Fibroblast of skin of scalp (primary cell): ENCODE measurements around the gene TTC39A. TPM values are rescaled to one million over a fixed set of nuclear protein-coding genes. Genes with fewer than 3 reads are reported as not detected.

Experiments used
- DNase-seq: peaks from one replicate; pipeline ENCODE4 v3.0.0-alpha.2; 2013
- polyA plus RNA-seq, 2 experiments: library from polyadenylated mRNA; unstranded; fragments of 120-200 nt; gene quantifications; one replicate each; pipeline ENCODE4 v1.2.1, GENCODE V29; 2013; ENCODE audit not compliant: insufficient read length in 2 of 2

Gene TTC39A
- 0.47 TPM for polyA plus RNA-seq (2013, experiment 1 of 2; ENCODE audit: insufficient read length)
- polyA plus RNA-seq (2013, experiment 2 of 2; ENCODE audit: insufficient read length), result 0.53 TPM

DNA sequence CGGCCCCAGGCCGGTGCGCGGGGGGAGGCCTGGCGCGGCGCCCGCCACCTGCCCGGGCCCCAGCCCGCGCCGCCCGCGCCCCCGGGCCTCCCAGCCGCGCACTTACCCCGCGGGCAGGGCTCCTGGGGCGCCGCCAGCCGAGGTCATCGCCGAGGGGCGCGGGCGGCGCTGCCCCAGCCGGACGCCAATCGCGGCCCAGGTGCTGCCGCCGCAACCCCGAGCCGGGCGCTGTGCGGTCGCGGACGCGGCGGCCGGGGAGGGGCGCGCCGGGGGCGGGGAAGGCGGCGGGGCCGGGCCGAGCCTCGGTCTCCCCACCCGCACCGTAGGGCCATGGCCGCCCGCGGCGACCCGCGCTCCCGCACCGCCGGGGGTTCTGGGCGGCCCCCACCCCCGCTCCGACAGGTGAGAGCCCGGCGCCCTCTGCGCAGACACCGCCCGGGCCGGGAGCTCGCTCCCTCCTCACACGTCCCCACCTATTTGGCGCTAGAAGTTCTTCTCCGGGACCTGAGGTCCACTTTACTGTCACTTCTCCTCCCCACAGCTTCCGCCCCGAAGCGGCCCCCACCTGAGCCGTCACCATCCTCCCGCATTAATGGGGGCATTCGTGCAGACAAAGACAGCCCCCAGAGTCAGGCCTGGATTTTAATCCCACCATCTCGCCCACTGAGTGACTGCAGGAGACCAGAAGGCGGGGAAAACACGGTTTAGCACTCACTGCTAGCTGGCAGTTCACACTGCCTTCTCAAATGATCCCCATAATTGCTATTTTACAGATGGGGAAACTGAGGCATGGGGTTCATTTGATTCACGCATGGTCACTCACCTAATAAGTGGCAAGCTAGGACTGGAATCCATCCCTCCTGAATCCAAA, at the start of gene TTC39A:
Gene TTC39A (minus strand): TSS at position 232 of the 871 bp plus-strand sequence. CDS start 85 bp downstream, at position 147.
- no peak for DNase-seq

GRCh38 chr1:51378871-51379270, 48.5 kb upstream of the TTC39A start:
- no peak for DNase-seq

GRCh38 chr1:51373898-51374297, 43.5 kb upstream of the TTC39A start:
- DNase-seq, result peak; percentile 10

- no peak for DNase-seq
These were observed 42.2 kb upstream of the TTC39A start for GRCh38 chr1:51372561-51372960.

DNA sequence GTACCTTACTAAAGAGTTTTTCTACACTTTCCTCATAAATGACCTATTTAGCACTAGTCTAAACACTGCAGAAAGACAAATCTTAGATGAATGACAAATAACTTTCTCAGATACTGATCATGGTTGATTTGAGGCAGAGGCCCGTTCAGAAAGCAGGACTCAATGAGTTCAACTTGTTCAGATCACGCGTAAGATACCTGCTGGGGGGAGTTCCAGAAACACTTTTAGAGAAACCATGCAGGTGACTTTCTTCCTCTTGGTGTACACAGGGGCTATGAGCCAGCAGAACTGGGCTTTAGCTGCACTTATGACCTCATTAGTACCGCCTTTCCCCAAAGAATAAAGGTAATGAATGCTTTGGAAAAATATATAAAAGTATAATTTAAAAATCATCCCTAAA, 38.8 kb upstream of the TTC39A start:
- DNase-seq, result no peak

DNA sequence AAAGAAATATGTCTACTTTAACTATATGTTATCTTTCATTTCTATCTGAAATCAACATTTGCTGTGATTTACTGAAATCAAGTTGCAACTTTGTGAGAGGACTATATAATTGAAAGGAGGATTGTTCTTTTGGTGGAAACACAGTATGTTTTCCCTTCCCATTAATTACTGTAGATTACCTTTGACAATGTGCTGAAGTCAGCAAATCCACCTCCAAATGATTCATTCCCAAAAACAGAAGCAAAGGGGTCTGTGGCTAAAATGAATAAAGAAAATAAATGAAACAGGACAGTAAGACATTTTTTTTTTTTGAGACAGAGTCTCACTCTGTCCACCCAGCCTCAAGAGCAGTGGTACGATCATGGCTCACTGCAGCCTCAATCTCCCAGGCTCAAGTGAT, 35.4 kb upstream of the TTC39A start:
- no peak for DNase-seq

DNA sequence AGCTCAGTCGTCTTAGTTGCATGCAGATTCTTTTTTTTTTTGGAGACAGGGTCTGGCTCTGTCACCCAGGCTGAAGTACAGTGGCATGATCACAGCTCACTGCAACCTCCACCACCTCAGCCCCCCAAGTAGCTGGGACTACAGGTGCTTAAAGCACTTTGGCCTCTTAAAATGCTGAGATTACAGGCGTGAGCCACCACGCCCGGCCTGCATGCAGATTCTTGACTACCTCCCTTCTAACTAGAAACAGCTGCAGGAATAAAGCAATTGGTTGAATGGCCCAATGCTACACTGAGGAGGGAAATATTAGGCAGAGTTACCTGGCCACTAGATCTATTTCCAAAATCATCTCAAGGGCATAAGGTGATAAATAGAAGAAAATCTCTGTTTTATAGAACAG, 29.5 kb upstream of the TTC39A start:
- DNase-seq, result no peak

DNA sequence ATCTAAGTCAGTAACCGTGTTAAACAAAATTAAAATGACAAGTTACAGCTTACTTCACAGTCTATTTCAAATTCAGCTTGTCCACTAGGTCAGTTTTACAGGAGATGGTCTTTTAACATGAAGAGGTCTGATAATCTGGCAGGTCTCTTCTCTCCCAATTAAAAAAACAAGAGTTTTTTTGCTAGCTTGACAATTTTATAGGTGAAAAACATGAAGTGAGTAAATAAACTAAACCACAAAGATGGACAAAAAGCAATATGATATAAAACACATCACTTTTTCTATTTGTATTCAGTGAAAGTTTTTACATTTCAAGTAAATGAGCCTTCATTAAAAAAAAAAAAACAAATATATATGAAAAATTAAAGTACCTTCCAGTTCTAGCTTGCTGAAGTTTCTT, 25.0 kb upstream of the TTC39A start:
- DNase-seq, result no peak

- no peak for DNase-seq
These were observed 24.1 kb upstream of the TTC39A start for GRCh38 chr1:51354416-51354815.

DNA sequence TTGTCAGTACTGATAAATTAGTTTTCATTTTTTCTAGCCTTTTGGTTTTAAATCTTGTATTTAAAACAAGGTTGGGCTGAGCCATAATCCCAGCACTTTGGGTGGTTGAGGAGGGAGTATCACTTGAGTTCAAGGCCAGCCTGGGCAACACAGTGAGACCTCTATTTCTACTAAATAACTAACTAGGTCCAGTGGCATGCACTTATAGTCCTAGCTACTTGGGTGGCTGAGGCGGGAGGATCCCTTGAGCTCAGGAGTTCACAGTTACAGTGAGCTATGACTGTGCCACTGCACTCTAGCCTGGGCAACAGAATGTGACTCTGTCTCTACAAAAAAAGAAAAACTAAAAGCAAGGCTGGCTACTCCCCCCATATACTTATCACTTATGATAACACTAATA, 21.5 kb upstream of the TTC39A start:
- no peak for DNase-seq

- no peak for DNase-seq
These were observed 19.5 kb upstream of the TTC39A start for GRCh38 chr1:51349862-51350261.

DNA sequence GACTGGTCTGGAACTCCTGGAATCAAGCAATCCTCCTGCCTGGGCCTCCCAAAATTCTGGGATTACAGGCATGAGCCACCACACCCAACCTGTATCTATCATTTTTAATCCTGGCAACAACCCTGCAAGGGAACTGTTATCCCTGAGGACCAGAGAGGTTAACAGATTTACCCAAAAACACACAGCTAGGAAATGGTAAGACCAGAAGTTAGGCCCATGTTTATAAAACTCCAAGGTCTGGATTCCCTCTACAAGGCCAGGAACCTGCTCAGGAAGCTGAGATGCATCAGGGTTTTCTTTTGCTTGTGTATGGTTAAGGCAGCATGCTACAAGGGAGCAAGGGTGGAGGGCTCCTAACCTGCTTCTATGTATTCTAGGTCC, 17.8 kb upstream of the TTC39A start:
- DNase-seq, result no peak

GRCh38 chr1:51347398-51348146, 17.2 kb upstream of the TTC39A start:
- no peak for DNase-seq

- DNase-seq, result no peak
These were observed 16.0 kb upstream of the TTC39A start for GRCh38 chr1:51346086-51346942.

GRCh38 chr1:51345300-51345687, 14.9 kb upstream of the TTC39A start:
- DNase-seq, result no peak

DNA sequence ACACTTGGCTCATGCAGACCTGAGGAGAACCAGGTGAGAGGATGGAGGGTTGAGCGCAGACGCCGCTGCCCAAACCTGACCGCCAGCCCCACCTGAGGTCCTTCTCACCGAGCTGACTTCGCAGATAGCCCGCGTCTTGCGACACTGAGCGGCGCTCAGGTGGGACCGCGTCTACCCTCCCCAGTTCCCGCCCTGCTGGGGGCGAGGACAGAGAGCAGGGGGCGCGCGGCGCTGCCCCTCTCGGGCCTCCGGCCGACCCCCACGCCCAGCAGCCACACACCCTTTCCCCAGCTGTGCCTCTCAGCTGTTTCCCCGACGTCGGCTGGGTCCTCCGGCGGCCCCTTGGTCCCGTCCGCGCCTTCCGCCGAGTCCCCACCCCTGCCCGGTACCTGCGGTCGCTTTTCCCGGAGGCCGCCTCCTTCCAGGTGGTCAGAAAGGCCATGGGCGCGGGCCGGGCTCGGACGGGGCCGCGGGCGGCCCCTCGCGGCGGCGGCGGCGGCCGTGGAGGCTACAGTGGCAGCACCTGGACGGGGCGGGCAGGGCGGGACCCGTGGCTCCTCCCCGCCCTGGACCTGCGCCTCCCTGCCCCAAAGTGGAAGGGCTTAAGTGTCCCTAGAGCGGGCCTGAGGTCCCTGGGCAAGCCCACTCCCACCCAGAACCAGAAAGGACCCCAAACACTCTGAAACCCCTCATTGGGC, 14.4 kb upstream of the TTC39A start:
- no peak for DNase-seq

- no peak for DNase-seq
These were observed 13.9 kb upstream of the TTC39A start for GRCh38 chr1:51344276-51344601.

DNA sequence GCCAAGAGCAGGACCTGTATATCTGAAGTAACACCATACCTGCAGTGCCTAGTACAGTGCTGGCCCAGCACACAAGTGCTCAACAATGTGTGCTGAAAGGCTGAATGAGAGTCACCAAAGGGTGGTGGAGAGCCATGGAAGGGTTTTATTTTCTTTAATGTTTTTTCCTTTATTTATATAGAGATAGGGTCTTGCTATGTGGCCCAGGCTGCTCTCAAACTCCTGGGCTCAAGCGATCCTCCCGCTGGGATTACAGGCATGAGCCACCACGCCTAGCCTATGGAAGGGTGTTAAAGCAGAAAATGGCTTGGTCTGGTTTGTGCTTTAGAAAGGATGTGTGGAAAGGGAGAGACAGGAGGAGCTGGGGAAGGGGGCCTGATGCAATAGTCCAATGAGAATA, 13.3 kb upstream of the TTC39A start:
- DNase-seq, result no peak

DNA sequence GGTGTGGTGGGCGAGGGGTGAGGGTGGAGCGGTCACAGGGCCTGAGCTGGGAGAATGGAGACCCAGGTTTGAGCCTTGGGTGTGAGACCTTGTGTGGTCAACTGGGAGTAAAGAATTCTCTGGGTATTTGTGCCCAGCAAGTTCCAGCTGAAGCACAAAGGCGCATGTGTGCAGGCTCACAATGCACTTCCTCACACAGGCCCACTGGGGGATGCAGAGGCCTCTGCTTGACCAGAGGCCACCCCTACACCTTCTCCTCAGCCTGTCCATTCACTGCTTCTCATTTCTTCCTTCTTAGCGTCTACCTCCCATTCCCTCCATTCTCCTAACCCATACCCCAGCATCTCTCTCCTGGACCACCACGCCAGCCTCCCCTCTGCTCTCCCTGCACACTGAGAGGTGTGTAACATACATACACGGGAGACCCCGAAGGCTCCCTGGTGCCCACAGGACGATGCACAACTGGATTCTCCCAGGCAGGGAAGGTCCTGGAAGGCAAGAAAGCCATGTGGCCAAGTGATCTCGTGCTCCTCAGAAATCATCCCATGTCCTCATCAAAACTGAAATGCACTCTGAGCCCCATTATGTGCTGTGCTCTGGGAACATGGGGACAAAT, 12.3 kb upstream of the TTC39A start:
- DNase-seq, result no peak

DNA sequence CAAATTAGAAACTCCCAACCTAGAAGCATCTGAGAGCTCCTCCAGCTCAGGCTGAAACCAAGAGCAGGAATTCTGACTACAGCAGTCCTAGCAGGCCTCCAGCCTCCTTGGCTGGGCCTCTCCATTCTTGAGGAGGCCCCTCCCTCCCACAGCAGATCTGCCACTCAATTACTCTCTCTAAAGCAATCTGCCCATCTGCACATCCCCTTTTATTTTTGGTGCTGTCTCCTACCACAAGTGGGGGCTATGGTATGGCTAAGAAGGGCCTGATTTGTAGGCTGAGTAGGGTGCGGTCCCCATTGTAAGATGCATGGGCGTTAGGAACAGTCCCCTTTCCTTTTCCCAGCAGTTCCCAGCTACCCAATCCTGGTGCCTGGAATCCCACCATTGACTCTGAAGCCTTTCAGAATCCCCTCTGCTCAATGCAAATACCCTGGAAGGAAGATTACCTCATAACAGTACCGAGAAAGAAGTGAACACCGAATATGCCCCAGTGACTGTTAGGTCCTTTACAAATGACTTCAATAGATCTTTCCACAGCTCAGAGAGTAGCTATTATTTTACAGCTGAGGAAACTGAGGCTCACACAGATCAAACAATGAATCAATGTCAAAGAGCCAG, 11.6 kb upstream of the TTC39A start:
- no peak for DNase-seq

DNA sequence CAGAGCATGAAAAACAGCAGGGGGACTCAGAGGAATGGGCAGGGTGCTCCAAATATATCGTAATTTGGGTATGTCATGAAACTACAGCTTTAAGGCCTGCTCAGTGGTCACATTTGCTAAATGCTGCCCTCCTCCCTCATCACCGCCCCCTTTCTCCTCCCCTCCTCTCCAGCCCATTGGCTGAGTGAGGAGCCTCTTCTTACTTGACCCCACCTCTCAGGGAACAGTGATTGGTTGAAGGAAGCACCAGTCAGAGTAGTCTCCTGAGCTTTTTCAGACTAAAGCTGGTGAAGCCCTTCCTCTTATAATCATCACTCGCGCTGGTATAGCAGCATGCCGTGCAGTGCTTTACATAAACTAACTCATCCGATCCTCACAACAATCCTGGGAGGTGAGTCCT, 10.0 kb upstream of the TTC39A start:
- no peak for DNase-seq
